Measurements from ENCODE around the gene MPIG6B. TPM values are rescaled to one million over a fixed set of nuclear protein-coding genes. Genes with fewer than 3 reads are reported as not detected.

MPIG6B gene
- total RNA-seq (not detected), polyA plus RNA-seq (not detected)

GRCh38 chr6:31723245-31723979 lies at the start of gene MPIG6B:
Gene MPIG6B, plus strand, starts transcription at chr6:31723373. Its CDS starts 11 bp downstream, at chr6:31723384.
- no peaks in the 10 kb centered on the region for H3K9me3 Mint-ChIP-seq
- Histone ChIP-seq H3K4me1 (ENCODE audit: insufficient read depth, low read length) (peaks cover 27% of the 10 kb centered on the region), H3K27me3 (ENCODE audit: insufficient read depth, low read length) (no peaks in the 10 kb centered on the region), H3K27ac (ENCODE audit: low read depth, low read length) (no peak within 1 kb of the TSS), H3K4me3 (ENCODE audit: low read length in 2 of 2) (no peak within 1 kb of the TSS), H3K9me3 (ENCODE audit: control insufficient read depth in 1 of 2, low read length in 2 of 2) (no peaks in the 10 kb centered on the region), H3K36me3 (ENCODE audit: insufficient read depth, low read length) (no peaks in the 10 kb centered on the region)
- ChIA-PET POLR2A (ENCODE audit: partially characterized antibody) (interaction anchor here (1.0 kb wide), 1 partner anchor 91 kb away, joined by 4 read pairs; no protein-coding TSS in a partner anchor), CTCF (ENCODE audit: partially characterized antibody) (interaction anchor here (1.1 to 1.6 kb wide), 4 partner anchors 9 to 107 kb away, joined by 3 to 4 read pairs (median 3); no protein-coding TSS in a partner anchor)
- no peak within 1 kb of the TSS for H3K4me3 Mint-ChIP-seq
- DNase-seq, result no peak
- H3K4me1 Mint-ChIP-seq, result peaks cover 11 to 34% (median 19%) of the 10 kb centered on the region in 4 donors
- H3K27me3 Mint-ChIP-seq, result peaks cover 0 to 2% of the 10 kb centered on the region in 2 donors
- peaks cover 0 to 4% of the 10 kb centered on the region in 2 donors for H3K36me3 Mint-ChIP-seq
- peak within 1 kb of the TSS in 1 of 7 donors; percentile 32 for H3K27ac Mint-ChIP-seq
- intact Hi-C loops (cut with micrococcal nuclease), result no loop called here

GRCh38 chr6:31676322-31676903 lies 46.8 kb upstream of the MPIG6B start:
- no peaks in the 10 kb centered on the region for H3K9me3 ChIP-seq (ENCODE audit: control insufficient read depth in 1 of 2, low read length in 2 of 2)
- intact Hi-C loops (cut with micrococcal nuclease), result no loop called here
- Mint-ChIP-seq H3K36me3 (peaks cover 11 to 24% of the 10 kb centered on the region in 2 donors), H3K9me3 (no peaks in the 10 kb centered on the region), H3K27ac (peak overlapping the region in 3 of 7 donors; percentile 5 to 89 (median 72)), H3K4me1 (peaks cover 8 to 24% (median 12%) of the 10 kb centered on the region in 4 donors), H3K4me3 (no peak overlapping the region), H3K27me3 (no peaks in the 10 kb centered on the region)
- peaks cover 15% of the 10 kb centered on the region for H3K4me1 ChIP-seq (ENCODE audit: insufficient read depth, low read length)
- H3K4me3 ChIP-seq (ENCODE audit: low read length in 2 of 2), result no peak overlapping the region
- no peaks in the 10 kb centered on the region for H3K27me3 ChIP-seq (ENCODE audit: insufficient read depth, low read length)
- ChIA-PET POLR2A (ENCODE audit: partially characterized antibody) (interaction anchor here (1.4 kb wide), 1 partner anchor 24 kb away, joined by 5 read pairs; the partner anchor contains the start of gene BAG6), CTCF (ENCODE audit: partially characterized antibody) (no interaction called here)
- no peak overlapping the region for H3K27ac ChIP-seq (ENCODE audit: low read depth, low read length)
- DNase-seq, result no peak
- H3K36me3 ChIP-seq (ENCODE audit: insufficient read depth, low read length), result peaks cover 20% of the 10 kb centered on the region

- Mint-ChIP-seq H3K4me3 (no peak overlapping the region), H3K9me3 (no peaks in the 10 kb centered on the region), H3K27ac (peak overlapping the region in 2 of 7 donors; percentile 72 to 89), H3K36me3 (peaks cover 11 to 19% of the 10 kb centered on the region in 2 donors), H3K27me3 (no peaks in the 10 kb centered on the region), H3K4me1 (peaks cover 11 to 27% (median 15%) of the 10 kb centered on the region in 4 donors)
- intact Hi-C loops (cut with micrococcal nuclease), result no loop called here
- POLR2A ChIA-PET (ENCODE audit: partially characterized antibody), result no interaction called here
- Histone ChIP-seq H3K4me3 (ENCODE audit: low read length in 2 of 2) (no peak overlapping the region), H3K36me3 (ENCODE audit: insufficient read depth, low read length) (peaks cover 15% of the 10 kb centered on the region), H3K27ac (ENCODE audit: low read depth, low read length) (no peak overlapping the region), H3K27me3 (ENCODE audit: insufficient read depth, low read length) (no peaks in the 10 kb centered on the region), H3K4me1 (ENCODE audit: insufficient read depth, low read length) (peaks cover 19% of the 10 kb centered on the region), H3K9me3 (ENCODE audit: control insufficient read depth in 1 of 2, low read length in 2 of 2) (no peaks in the 10 kb centered on the region)
- CTCF ChIA-PET (ENCODE audit: partially characterized antibody), result interaction anchor here (1.1 kb wide), 1 partner anchor 213 kb away, joined by 3 read pairs; no protein-coding TSS in a partner anchor
- DNase-seq, result no peak
Measured at GRCh38 chr6:31676904-31677303, 46.3 kb upstream of the MPIG6B start.

- H3K27ac Mint-ChIP-seq, result peak overlapping the region in 3 of 7 donors; percentile 5 to 61 (median 22)
- H3K9me3 Mint-ChIP-seq, result no peaks in the 10 kb centered on the region
Measured at GRCh38 chr6:31677955-31678354, 45.2 kb upstream of the MPIG6B start.

GRCh38 chr6:31680226-31681134 lies 42.7 kb upstream of the MPIG6B start, which contains the start of gene LY6G5C:
Gene LY6G5C, minus strand, starts transcription at chr6:31681067. Its CDS starts 694 bp downstream, at chr6:31680373.
- intact Hi-C loops (cut with micrococcal nuclease), result loop anchor here (1.0 to 5.0 kb wide), 5 partner anchors 16 to 184 kb away; partner anchors contain the start of genes ABHD16A, CLIC1 and GPANK1

More at GRCh38 chr6:31677955-31678354, 45.2 kb upstream of the MPIG6B start:
- H3K36me3 ChIP-seq (ENCODE audit: insufficient read depth, low read length), result peaks cover 5% of the 10 kb centered on the region
- H3K4me3 Mint-ChIP-seq, result peak overlapping the region in 2 of 8 donors; percentile 3 to 50
- peaks cover 11 to 27% (median 16%) of the 10 kb centered on the region in 4 donors for H3K4me1 Mint-ChIP-seq
- no peak for DNase-seq
- H3K9me3 ChIP-seq (ENCODE audit: control insufficient read depth in 1 of 2, low read length in 2 of 2), result no peaks in the 10 kb centered on the region
- H3K27ac ChIP-seq (ENCODE audit: low read depth, low read length), result no peak overlapping the region
- peaks cover 6 to 12% of the 10 kb centered on the region in 2 donors for H3K36me3 Mint-ChIP-seq
- H3K4me3 ChIP-seq (ENCODE audit: low read length in 2 of 2), result no peak overlapping the region
- no peaks in the 10 kb centered on the region for H3K27me3 ChIP-seq (ENCODE audit: insufficient read depth, low read length)
- peaks cover 19% of the 10 kb centered on the region for H3K4me1 ChIP-seq (ENCODE audit: insufficient read depth, low read length)
- POLR2A ChIA-PET (ENCODE audit: partially characterized antibody), result interaction anchor here (0.6 to 1.2 kb wide), 2 partner anchors 25 to 103 kb away, joined by 3 read pairs; partner anchors contain the start of gene TNF
- CTCF ChIA-PET (ENCODE audit: partially characterized antibody), result interaction anchor here (1.1 to 1.3 kb wide), 4 partner anchors 12 to 212 kb away, joined by 3 to 4 read pairs (median 3); partner anchors contain the start of gene HSPA1B
- intact Hi-C loops (cut with micrococcal nuclease), result no loop called here
- no peaks in the 10 kb centered on the region for H3K27me3 Mint-ChIP-seq

GRCh38 chr6:31681135-31681671 lies 42.0 kb upstream of the MPIG6B start:
- ChIA-PET POLR2A (ENCODE audit: partially characterized antibody) (interaction anchor here (0.7 to 2.1 kb wide), 15 partner anchors 14 to 183 kb away, joined by 3 to 13 read pairs (median 5); partner anchors contain the start of genes ABHD16A, BAG6, CSNK2B and GPANK1), CTCF (ENCODE audit: partially characterized antibody) (interaction anchor here (0.7 to 2.1 kb wide), 24 partner anchors 8 to 1086 kb away, joined by 3 to 11 read pairs (median 4); partner anchors contain the start of genes ABHD16A, CLIC1, DXO and GPANK1)
- Histone ChIP-seq H3K4me1 (ENCODE audit: insufficient read depth, low read length) (peaks cover 19% of the 10 kb centered on the region), H3K9me3 (ENCODE audit: control insufficient read depth in 1 of 2, low read length in 2 of 2) (no peaks in the 10 kb centered on the region), H3K36me3 (ENCODE audit: insufficient read depth, low read length) (peaks cover 5% of the 10 kb centered on the region), H3K4me3 (ENCODE audit: low read length in 2 of 2) (peak overlapping the region; percentile 69 to 70), H3K27ac (ENCODE audit: low read depth, low read length) (peak overlapping the region; percentile 51), H3K27me3 (ENCODE audit: insufficient read depth, low read length) (no peaks in the 10 kb centered on the region)
- H3K9me3 Mint-ChIP-seq, result no peaks in the 10 kb centered on the region
- peak overlapping the region; percentile 86 to 91 (median 90) for H3K4me3 Mint-ChIP-seq
- peak in 4 of 5 donors; percentile 17 to 43 (median 28) for DNase-seq
- peaks cover 11 to 27% (median 16%) of the 10 kb centered on the region in 4 donors for H3K4me1 Mint-ChIP-seq
- intact Hi-C loops (cut with micrococcal nuclease), result loop anchor here (2.0 to 5.0 kb wide), 3 partner anchors 16 to 56 kb away; partner anchors contain the start of genes ABHD16A, CLIC1 and GPANK1
- peak overlapping the region; percentile 55 to 87 (median 77) for H3K27ac Mint-ChIP-seq
- H3K36me3 Mint-ChIP-seq, result peaks cover 2 to 8% of the 10 kb centered on the region in 2 donors
- H3K27me3 Mint-ChIP-seq, result no peaks in the 10 kb centered on the region

More at GRCh38 chr6:31680226-31681134, 42.7 kb upstream of the MPIG6B start, which contains the start of gene LY6G5C:
- CTCF ChIA-PET (ENCODE audit: partially characterized antibody), result interaction anchor here (0.7 to 2.1 kb wide), 24 partner anchors 9 to 1085 kb away, joined by 3 to 11 read pairs (median 4); partner anchors contain the start of genes ABHD16A, CLIC1, DXO and GPANK1
- Mint-ChIP-seq H3K4me3 (peak within 1 kb of the TSS; percentile 86 to 91 (median 90)), H3K4me1 (peaks cover 11 to 27% (median 16%) of the 10 kb centered on the region in 4 donors), H3K36me3 (peaks cover 0 to 4% of the 10 kb centered on the region in 2 donors), H3K9me3 (no peaks in the 10 kb centered on the region), H3K27ac (peak within 1 kb of the TSS; percentile 77 to 92 (median 86)), H3K27me3 (no peaks in the 10 kb centered on the region)
- DNase-seq, result peak in 4 of 5 donors; percentile 51 to 59 (median 56)
- no peaks in the 10 kb centered on the region for H3K9me3 ChIP-seq (ENCODE audit: control insufficient read depth in 1 of 2, low read length in 2 of 2)
- no peaks in the 10 kb centered on the region for H3K36me3 ChIP-seq (ENCODE audit: insufficient read depth, low read length)
- peak within 1 kb of the TSS; percentile 69 to 70 for H3K4me3 ChIP-seq (ENCODE audit: low read length in 2 of 2)
- peak within 1 kb of the TSS; percentile 51 for H3K27ac ChIP-seq (ENCODE audit: low read depth, low read length)
- POLR2A ChIA-PET (ENCODE audit: partially characterized antibody), result interaction anchor here (0.7 to 2.1 kb wide), 15 partner anchors 14 to 183 kb away, joined by 3 to 13 read pairs (median 5); partner anchors contain the start of genes ABHD16A, BAG6, CSNK2B and GPANK1
- peaks cover 19% of the 10 kb centered on the region for H3K4me1 ChIP-seq (ENCODE audit: insufficient read depth, low read length)
- H3K27me3 ChIP-seq (ENCODE audit: insufficient read depth, low read length), result no peaks in the 10 kb centered on the region
